Measurements from ENCODE around the gene CACNA1H.

Gene CACNA1H

DNA sequence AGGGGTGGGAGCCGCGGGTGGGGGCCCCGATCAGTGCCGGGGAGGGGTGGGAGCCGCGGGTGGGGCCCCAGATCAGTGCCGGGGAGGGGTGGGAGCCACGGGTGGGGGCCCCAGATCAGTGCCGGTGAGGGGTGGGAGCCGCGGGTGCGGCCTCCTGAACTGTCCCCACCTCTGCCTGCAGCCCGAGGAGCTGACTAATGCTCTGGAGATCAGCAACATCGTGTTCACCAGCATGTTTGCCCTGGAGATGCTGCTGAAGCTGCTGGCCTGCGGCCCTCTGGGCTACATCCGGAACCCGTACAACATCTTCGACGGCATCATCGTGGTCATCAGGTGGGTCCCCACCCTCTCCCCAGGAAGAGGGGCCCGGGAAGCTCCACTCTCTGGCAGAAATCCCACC lies 52.0 kb downstream of the CACNA1H start:
- no peak for FAIRE-seq
- DNase-seq (ENCODE audit: extremely low spot score, insufficient read length, low read depth): no peak

GRCh38 chr16:1206326-1206725 lies 53.4 kb downstream of the CACNA1H start:
- DNase-seq (ENCODE audit: extremely low spot score, insufficient read length, low read depth) (no peak), FAIRE-seq (no peak)

GRCh38 chr16:1206786-1207185 lies 53.9 kb downstream of the CACNA1H start:
- no peak for DNase-seq (ENCODE audit: extremely low spot score, insufficient read length, low read depth)

GRCh38 chr16:1208239-1208830 lies 55.4 kb downstream of the CACNA1H start:
- no peak for DNase-seq (ENCODE audit: extremely low spot score, insufficient read length, low read depth)

More at GRCh38 chr16:1206786-1207185, 53.9 kb downstream of the CACNA1H start:
- FAIRE-seq: no peak

DNA sequence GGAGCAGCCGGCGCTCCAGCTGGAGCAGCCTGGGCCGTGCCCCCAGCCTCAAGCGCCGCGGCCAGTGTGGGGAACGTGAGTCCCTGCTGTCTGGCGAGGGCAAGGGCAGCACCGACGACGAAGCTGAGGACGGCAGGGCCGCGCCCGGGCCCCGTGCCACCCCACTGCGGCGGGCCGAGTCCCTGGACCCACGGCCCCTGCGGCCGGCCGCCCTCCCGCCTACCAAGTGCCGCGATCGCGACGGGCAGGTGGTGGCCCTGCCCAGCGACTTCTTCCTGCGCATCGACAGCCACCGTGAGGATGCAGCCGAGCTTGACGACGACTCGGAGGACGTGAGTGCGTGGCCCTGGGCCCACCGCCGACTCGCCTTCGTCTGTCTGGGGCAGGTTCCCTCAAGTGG lies 56.2 kb downstream of the CACNA1H start:
- no peak for FAIRE-seq

More at GRCh38 chr16:1208239-1208830, 55.4 kb downstream of the CACNA1H start:
- no peak for FAIRE-seq

DNA sequence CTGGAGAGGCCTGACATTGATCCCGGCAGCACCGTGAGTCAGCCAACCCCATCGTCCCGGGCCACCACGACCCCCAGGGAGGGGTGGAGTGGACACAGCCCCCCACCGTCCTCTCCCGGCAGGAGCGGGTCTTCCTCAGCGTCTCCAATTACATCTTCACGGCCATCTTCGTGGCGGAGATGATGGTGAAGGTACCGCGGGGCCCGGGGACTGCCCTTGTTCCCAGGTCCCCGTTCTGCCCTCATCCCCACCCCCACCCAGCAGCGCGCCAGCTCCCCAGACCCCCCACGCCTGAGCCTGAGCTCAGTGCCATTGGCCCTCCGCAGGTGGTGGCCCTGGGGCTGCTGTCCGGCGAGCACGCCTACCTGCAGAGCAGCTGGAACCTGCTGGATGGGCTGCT lies 57.6 kb downstream of the CACNA1H start:
- FAIRE-seq (no peak), DNase-seq (ENCODE audit: extremely low spot score, insufficient read length, low read depth) (no peak)

More for the DNA sequence above, 56.2 kb downstream of the CACNA1H start:
- no peak for DNase-seq (ENCODE audit: extremely low spot score, insufficient read length, low read depth)

- DNase-seq (ENCODE audit: extremely low spot score, insufficient read length, low read depth): no peak
Observed at GRCh38 chr16:1211451-1212268, 58.8 kb downstream of the CACNA1H start.

GRCh38 chr16:1212616-1213194 lies 59.8 kb downstream of the CACNA1H start:
- FAIRE-seq (no peak), DNase-seq (ENCODE audit: extremely low spot score, insufficient read length, low read depth) (no peak)

More at GRCh38 chr16:1211451-1212268, 58.8 kb downstream of the CACNA1H start:
- no peak for FAIRE-seq

- DNase-seq (ENCODE audit: extremely low spot score, insufficient read length, low read depth): no peak
- no peak for FAIRE-seq
Observed at GRCh38 chr16:1213231-1213630, 60.3 kb downstream of the CACNA1H start.

- DNase-seq (ENCODE audit: extremely low spot score, insufficient read length, low read depth): no peak
Observed at GRCh38 chr16:1213796-1214372, 61.0 kb downstream of the CACNA1H start.

GRCh38 chr16:1214719-1215118 lies 61.8 kb downstream of the CACNA1H start:
- no peak for DNase-seq (ENCODE audit: extremely low spot score, insufficient read length, low read depth)
- FAIRE-seq: no peak

More at GRCh38 chr16:1213796-1214372, 61.0 kb downstream of the CACNA1H start:
- FAIRE-seq: no peak

GRCh38 chr16:1215574-1216295 lies 62.8 kb downstream of the CACNA1H start:
- no peak for FAIRE-seq
- no peak for DNase-seq (ENCODE audit: extremely low spot score, insufficient read length, low read depth)

GRCh38 chr16:1216296-1216619 lies 63.4 kb downstream of the CACNA1H start:
- FAIRE-seq (no peak), DNase-seq (ENCODE audit: extremely low spot score, insufficient read length, low read depth) (no peak)

DNA sequence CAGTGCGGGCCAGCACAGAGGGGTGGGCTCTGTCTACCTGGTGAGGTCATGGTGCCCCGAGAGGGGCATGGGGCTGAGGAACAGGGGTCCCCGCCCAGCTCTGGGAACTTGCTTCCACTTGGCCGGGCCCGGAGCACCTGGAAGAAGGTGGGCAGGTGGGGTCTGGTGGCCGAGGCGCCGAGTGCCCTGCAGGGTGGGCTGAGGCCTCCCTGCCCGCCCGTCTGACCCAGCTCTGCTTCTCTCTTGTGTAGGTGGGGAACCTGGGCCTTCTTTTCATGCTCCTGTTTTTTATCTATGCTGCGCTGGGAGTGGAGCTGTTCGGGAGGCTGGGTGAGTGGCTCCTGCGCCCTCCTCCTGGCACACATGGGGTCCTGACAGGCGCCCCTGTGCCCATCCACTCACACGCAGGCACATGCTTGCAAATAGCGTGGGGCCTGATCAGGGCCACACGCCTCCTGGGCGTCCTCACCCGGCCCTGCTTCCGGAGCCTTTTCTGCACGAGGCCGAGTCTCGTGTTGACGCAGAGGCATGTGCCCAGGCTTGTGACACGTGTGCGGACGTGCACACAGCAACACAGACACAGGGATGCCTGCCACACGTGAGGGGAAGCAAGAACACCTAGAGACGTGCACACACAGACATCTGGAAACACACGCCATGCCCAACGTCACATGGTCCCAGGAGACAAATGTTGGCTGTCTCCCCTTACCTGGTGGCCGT lies 63.9 kb downstream of the CACNA1H start:
- FAIRE-seq: no peak
- no peak for DNase-seq (ENCODE audit: extremely low spot score, insufficient read length, low read depth)

DNA sequence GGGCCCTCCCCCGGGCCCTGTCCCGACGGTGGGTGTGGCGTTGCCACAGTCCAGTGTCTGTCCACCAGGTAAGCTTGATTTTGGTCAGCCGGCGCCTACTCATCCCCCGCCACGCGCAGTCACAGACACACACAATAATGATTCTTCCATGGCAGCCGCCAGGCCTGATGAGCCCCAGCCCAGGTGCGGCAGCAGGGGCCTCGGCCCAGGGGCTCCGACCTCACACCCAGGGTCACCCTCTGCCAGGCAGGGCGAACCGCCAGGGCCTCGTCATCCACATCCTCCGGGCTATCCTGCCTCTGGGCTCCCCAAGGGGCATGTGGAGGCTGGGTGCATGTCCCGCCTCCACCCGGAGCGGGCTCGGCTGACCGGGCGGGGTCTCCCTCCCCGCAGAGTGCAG lies 64.6 kb downstream of the CACNA1H start:
- DNase-seq (ENCODE audit: extremely low spot score, insufficient read length, low read depth): no peak
- FAIRE-seq: no peak

DNA sequence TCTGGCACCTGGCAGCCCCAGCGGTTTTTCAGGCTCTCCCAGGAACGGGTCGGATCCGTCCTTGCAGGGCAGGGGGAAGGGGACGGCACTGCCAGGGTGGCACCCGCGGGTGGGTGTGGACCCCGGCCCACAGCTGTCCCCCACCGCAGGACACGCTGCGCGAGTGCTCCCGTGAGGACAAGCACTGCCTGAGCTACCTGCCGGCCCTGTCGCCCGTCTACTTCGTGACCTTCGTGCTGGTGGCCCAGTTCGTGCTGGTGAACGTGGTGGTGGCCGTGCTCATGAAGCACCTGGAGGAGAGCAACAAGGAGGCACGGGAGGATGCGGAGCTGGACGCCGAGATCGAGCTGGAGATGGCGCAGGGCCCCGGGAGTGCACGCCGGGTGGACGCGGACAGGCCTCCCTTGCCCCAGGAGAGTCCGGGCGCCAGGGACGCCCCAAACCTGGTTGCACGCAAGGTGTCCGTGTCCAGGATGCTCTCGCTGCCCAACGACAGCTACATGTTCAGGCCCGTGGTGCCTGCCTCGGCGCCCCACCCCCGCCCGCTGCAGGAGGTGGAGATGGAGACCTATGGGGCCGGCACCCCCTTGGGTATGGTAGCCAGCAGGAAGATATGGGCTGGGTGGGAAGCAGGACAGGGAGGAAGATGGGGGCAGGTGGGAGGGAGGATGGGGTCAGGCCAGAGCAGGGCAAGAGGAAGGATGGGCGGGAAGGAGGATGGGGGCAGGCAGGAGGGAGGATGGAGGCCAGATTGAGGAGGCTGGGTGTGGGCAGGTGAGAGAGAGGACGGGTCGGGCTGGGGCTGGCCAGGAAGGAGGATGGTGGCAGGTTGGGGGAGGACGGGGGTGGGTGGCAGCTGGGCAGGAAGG lies 65.4 kb downstream of the CACNA1H start:
- DNase-seq (ENCODE audit: extremely low spot score, insufficient read length, low read depth): no peak
- no peak for FAIRE-seq

DNA sequence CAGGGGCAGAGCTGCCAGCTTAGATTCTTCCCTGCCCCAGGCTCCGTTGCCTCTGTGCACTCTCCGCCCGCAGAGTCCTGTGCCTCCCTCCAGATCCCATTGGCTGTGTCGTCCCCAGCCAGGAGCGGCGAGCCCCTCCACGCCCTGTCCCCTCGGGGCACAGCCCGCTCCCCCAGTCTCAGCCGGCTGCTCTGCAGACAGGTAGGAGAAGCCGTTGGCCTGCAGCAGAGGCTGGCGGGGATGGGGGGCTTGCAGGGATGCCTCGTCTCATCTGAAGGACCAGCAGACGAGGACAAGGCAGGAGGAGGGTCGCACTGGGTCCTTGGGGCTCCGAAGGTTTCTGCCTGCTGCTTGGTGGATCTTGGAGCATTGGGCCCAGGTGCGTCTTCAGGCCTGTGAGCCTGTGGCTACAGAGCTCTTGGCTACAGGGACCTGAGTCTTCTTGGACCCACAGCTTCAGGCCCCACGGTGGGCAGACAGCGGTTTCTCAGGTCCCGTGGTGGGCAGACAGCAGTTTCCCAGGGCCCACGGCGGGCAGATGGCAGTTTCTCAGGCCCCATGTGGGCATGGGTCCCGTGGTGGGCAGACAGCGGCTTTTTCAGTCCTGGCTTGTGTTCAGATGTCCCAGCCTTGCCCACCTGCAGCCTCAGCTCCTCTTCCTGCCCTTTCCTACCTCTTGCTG lies 66.2 kb downstream of the CACNA1H start:
- FAIRE-seq: no peak

DNA sequence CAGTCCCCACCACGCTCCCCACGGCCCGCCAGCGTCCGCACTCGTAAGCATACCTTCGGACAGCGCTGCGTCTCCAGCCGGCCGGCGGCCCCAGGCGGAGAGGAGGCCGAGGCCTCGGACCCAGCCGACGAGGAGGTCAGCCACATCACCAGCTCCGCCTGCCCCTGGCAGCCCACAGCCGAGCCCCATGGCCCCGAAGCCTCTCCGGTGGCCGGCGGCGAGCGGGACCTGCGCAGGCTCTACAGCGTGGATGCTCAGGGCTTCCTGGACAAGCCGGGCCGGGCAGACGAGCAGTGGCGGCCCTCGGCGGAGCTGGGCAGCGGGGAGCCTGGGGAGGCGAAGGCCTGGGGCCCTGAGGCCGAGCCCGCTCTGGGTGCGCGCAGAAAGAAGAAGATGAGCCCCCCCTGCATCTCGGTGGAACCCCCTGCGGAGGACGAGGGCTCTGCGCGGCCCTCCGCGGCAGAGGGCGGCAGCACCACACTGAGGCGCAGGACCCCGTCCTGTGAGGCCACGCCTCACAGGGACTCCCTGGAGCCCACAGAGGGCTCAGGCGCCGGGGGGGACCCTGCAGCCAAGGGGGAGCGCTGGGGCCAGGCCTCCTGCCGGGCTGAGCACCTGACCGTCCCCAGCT lies 67.3 kb downstream of the CACNA1H start:
- DNase-seq (ENCODE audit: extremely low spot score, insufficient read length, low read depth) (no peak), FAIRE-seq (no peak)

More for the DNA sequence above, 66.2 kb downstream of the CACNA1H start:
- DNase-seq (ENCODE audit: extremely low spot score, insufficient read length, low read depth): no peak

All from GM18507 (cell line).